Cerebellar nuclear complex (tissue), 1 donor: ENCODE results near the gene HSD11B2.

ENCODE experiments used
- DNase-seq, 2 experiments: peaks; one replicate each; lab custom pipeline; 2025; lab: John Stamatoyannopoulos, UW

HSD11B2 gene

GRCh38 chr16:67480833-67481560 is 50.1 kb downstream of the HSD11B2 start, which contains the start of gene ATP6V0D1:
TSS of gene ATP6V0D1 (minus strand) at chr16:67481157. CDS start at chr16:67481086, 71 bp downstream.
- peak; percentile 71 to 90 for DNase-seq

GRCh38 chr16:67481561-67482232 is 50.8 kb downstream of the HSD11B2 start:
- DNase-seq, result no peak

GRCh38 chr16:67482233-67482924 is 51.5 kb downstream of the HSD11B2 start:
- DNase-seq, result no peak

- DNase-seq, result no peak
Observed at GRCh38 chr16:67483150-67483549, 52.2 kb downstream of the HSD11B2 start, which contains the start of gene AGRP. TSS of gene AGRP (minus strand) at chr16:67483547. CDS start at chr16:67483398, 149 bp downstream.

- no peak for DNase-seq
Observed at GRCh38 chr16:67483731-67484525, 53.0 kb downstream of the HSD11B2 start.

- no peak for DNase-seq
Observed at GRCh38 chr16:67486805-67487204, 55.9 kb downstream of the HSD11B2 start.
